GM23338 (cell line): Measurements from ENCODE around the gene RUNX1.

Experiments used
- CREB1 ChIP-seq: fragments of 250-450 bp; sonication (Bioruptor Pico); IDR thresholded peaks from 2 replicates; pipeline ENCODE4 v1.5.0; 2020; ENCODE audit warnings: low read depth, mild to moderate bottlenecking, moderate library complexity
- CTCF ChIP-seq, 2 experiments: fragments of 200-600 bp in 1 of 2; sonication (generic) in 1 of 2; conservative IDR thresholded peaks; 2 replicates each; pipeline versions ENCODE4 v1.5.1 to v1.6.1; 2016 to 2017; ENCODE audit warnings: antibody characterized with exemption in 2 of 2, low read depth in 2 of 2, mild to moderate bottlenecking in 2 of 2, moderate library complexity in 1 of 2
- EZH2 ChIP-seq: fragments of 200-600 bp; sonication (generic); IDR thresholded peaks from one replicate; pipeline ENCODE4 v1.8.0; 2017; ENCODE audit warnings: antibody characterized with exemption, mild to moderate bottlenecking, low read depth; ENCODE audit not compliant: unreplicated experiment
- EZH2phosphoT487 ChIP-seq: fragments of 200-600 bp; sonication (generic); IDR thresholded peaks from one replicate; pipeline ENCODE4 v1.8.1; 2018; ENCODE audit warnings: antibody characterized with exemption; ENCODE audit not compliant: unreplicated experiment
- JUNB ChIP-seq: IDR thresholded peaks from one replicate; pipeline ENCODE4 v1.6.1; 2016; ENCODE audit warnings: antibody characterized with exemption; ENCODE audit not compliant: unreplicated experiment

- TF ChIP-seq EZH2phosphoT487 (no peak), CREB1 (CRISPR knock-in tag) (no peak), CTCF (conservative IDR thresholded peaks at IDR 0.05; ENCODE audit: low read depth in 2 of 2) (no peak), EZH2 (no peak), JUNB (no peak)
Measured at GRCh38 chr21:34997294-34997693, 51.8 kb downstream of the RUNX1 start.
